H1 (cell line): ENCODE results near the gene PCID2. TPM values are rescaled to one million over a fixed set of nuclear protein-coding genes. Genes with fewer than 3 reads are reported as not detected.

Experiments
- CTCF ChIA-PET: fragments of 300-600 bp; sonication (Branson Sonifier 250); formaldehyde crosslinking; loops from one replicate; lab custom pipeline; 2021; ENCODE audit not compliant: partially characterized antibody; lab: Charles Lee
- POLR2A ChIA-PET: fragments of 300-600 bp; sonication (Branson Sonifier 250); formaldehyde crosslinking; loops from one replicate; lab custom pipeline; 2021; ENCODE audit warnings: inconsistent platforms; ENCODE audit not compliant: partially characterized antibody; lab: Charles Lee
- DNase-seq, 2 experiments: peaks; one replicate each; pipeline versions ENCODE4 v3.0.0 to v3.0.0-alpha.2; 2010 to 2022; ENCODE audit warnings: low spot score in 2 of 2, low read depth in 1 of 2, mixed read lengths in 1 of 2
- FAIRE-seq: peaks from 2 replicates; lab custom pipeline; 2011; peaks lifted over from hg19 to GRCh38; lab: Jason Lieb, UNC
- H2AFZ ChIP-seq: 2 replicates; pipeline ENCODE4 v1.8.1; 2012; ENCODE audit warnings: low read length, inconsistent platforms
- H2AK5ac ChIP-seq: 2 replicates; pipeline ENCODE4 v1.6.1; 2013; ENCODE audit warnings: low read depth, low read length
- H2BK120ac ChIP-seq: replicated peaks from 2 replicates; pipeline ENCODE3; 2013; ENCODE audit warnings: low read depth, low read length, inconsistent platforms
- H2BK12ac ChIP-seq: 2 replicates; pipeline ENCODE4 v1.6.1; 2013; ENCODE audit warnings: low read depth, low read length
- H2BK15ac ChIP-seq: 2 replicates; pipeline ENCODE4 v1.6.1; 2013; ENCODE audit warnings: low read length
- H2BK20ac ChIP-seq: 2 replicates; pipeline ENCODE4 v1.6.1; 2013; ENCODE audit warnings: low read length
- H2BK5ac ChIP-seq: 2 replicates; pipeline ENCODE4 v1.6.1; 2013; ENCODE audit warnings: low read depth, low read length
- H3K14ac ChIP-seq: 2 replicates; pipeline ENCODE4 v1.6.1; 2013; ENCODE audit warnings: inconsistent platforms; ENCODE audit not compliant: insufficient read length
- H3K18ac ChIP-seq: 2 replicates; pipeline ENCODE4 v1.6.1; 2013; ENCODE audit warnings: low read length; ENCODE audit errors: extremely low read depth
- H3K23ac ChIP-seq: 2 replicates; pipeline ENCODE4 v1.6.1; 2013; ENCODE audit warnings: inconsistent platforms; ENCODE audit not compliant: insufficient read length
- H3K23me2 ChIP-seq: 2 replicates; pipeline ENCODE4 v1.6.1; 2013; ENCODE audit warnings: low read depth, low read length
- H3K27ac ChIP-seq: 2 replicates; pipeline ENCODE4 v1.6.1; 2011; ENCODE audit warnings: low read depth, low read length, inconsistent platforms
- H3K27me3 ChIP-seq, 4 experiments: replicated peaks in 1 of 4; 1 replicate in 1 of 4; 2 replicates in 3 of 4; pipeline versions ENCODE4 v1.6.1 to v1.8.1; 2011 to 2013; ENCODE audit warnings: low read length in 3 of 4, mild to moderate bottlenecking in 3 of 4, inconsistent platforms in 2 of 4, mixed read lengths in 2 of 4, moderate library complexity in 1 of 4; ENCODE audit not compliant: control insufficient read depth in 3 of 4, insufficient read depth in 3 of 4; ENCODE audit errors: extremely low read depth in 1 of 4
- H3K36me3 ChIP-seq, 4 experiments: 2 replicates each; pipeline versions ENCODE4 v1.6.1 to v1.8.1; 2011 to 2013; ENCODE audit warnings: mild to moderate bottlenecking in 4 of 4, low read length in 3 of 4, moderate library complexity in 2 of 4, control low read depth in 1 of 4, inconsistent platforms in 1 of 4; ENCODE audit not compliant: insufficient read depth in 4 of 4, control insufficient read depth in 2 of 4
- H3K4ac ChIP-seq: replicated peaks from 2 replicates; pipeline ENCODE3; 2013; ENCODE audit warnings: low read length, low read depth, mixed read lengths, inconsistent platforms; ENCODE audit not compliant: insufficient read length
- H3K4me1 ChIP-seq, 4 experiments: replicated peaks in 1 of 4; 1 replicate in 1 of 4; 2 replicates in 3 of 4; pipeline versions ENCODE4 v1.6.1 to v1.8.1; 2011 to 2013; ENCODE audit warnings: low read length in 3 of 4, inconsistent platforms in 2 of 4, mixed read lengths in 1 of 4; ENCODE audit not compliant: insufficient read depth in 4 of 4, control insufficient read depth in 3 of 4
- H3K4me2 ChIP-seq, 2 experiments: 2 replicates each; pipeline versions ENCODE4 v1.6.1 to v1.8.1; 2011 to 2013; ENCODE audit warnings: low read depth in 2 of 2, low read length in 2 of 2, control low read depth in 1 of 2, inconsistent platforms in 1 of 2, mild to moderate bottlenecking in 1 of 2; ENCODE audit not compliant: insufficient read depth in 1 of 2
- H3K4me3 ChIP-seq, 4 experiments: fragments of 200-600, 300-600 bp in 1 of 4; sonication (generic), shearing (Covaris generic), sonication (Bioruptor Twin) in 1 of 4; 2 replicates each; pipeline versions ENCODE4 v1.5.1 to v1.8.1; 2011 to 2016; ENCODE audit warnings: low read length in 4 of 4, low read depth in 3 of 4, control low read depth in 2 of 4, inconsistent platforms in 2 of 4, mild to moderate bottlenecking in 2 of 4, mixed read lengths in 1 of 4, moderate library complexity in 1 of 4; ENCODE audit not compliant: insufficient read depth in 2 of 4; ENCODE audit errors: extremely low read depth in 1 of 4
- H3K56ac ChIP-seq: replicated peaks from 2 replicates; pipeline ENCODE3; 2013; ENCODE audit warnings: low read depth, mild to moderate bottlenecking, mixed read lengths, low read length, inconsistent platforms; ENCODE audit not compliant: insufficient read length
- H3K79me1 ChIP-seq: 2 replicates; pipeline ENCODE4 v1.6.1; 2013; ENCODE audit warnings: low read depth, low read length, control low read depth
- H3K79me2 ChIP-seq, 2 experiments: 2 replicates each; pipeline versions ENCODE4 v1.6.1 to v1.8.1; 2012 to 2013; ENCODE audit warnings: low read length in 2 of 2, mild to moderate bottlenecking in 2 of 2, inconsistent platforms in 1 of 2; ENCODE audit not compliant: insufficient read depth in 2 of 2, control insufficient read depth in 1 of 2
- H3K9ac ChIP-seq, 4 experiments: replicated peaks in 1 of 4; 1 replicate in 1 of 4; 2 replicates in 3 of 4; pipeline versions ENCODE4 v1.6.1 to v1.8.1; 2011 to 2013; ENCODE audit warnings: low read depth in 3 of 4, low read length in 3 of 4, control low read depth in 2 of 4, mild to moderate bottlenecking in 2 of 4, moderate library complexity in 2 of 4, inconsistent platforms in 1 of 4; ENCODE audit errors: extremely low read depth in 1 of 4
- H3K9me3 ChIP-seq, 2 experiments: 2 replicates each; pipeline versions ENCODE4 v1.6.1 to v1.8.1; 2012 to 2013; ENCODE audit warnings: mild to moderate bottlenecking in 2 of 2, moderate library complexity in 2 of 2, control low read depth in 1 of 2, inconsistent platforms in 1 of 2, low read depth in 1 of 2, low read length in 1 of 2, mixed read lengths in 1 of 2; ENCODE audit not compliant: insufficient read depth in 2 of 2
- H4K20me1 ChIP-seq, 2 experiments: replicated peaks in 1 of 2; 2 replicates each; pipeline versions ENCODE3 to v1.8.1; 2011 to 2013; ENCODE audit warnings: inconsistent platforms in 2 of 2, low read length in 2 of 2, mild to moderate bottlenecking in 1 of 2; ENCODE audit not compliant: insufficient read depth in 2 of 2, control insufficient read depth in 1 of 2
- H4K5ac ChIP-seq: 2 replicates; pipeline ENCODE4 v1.6.1; 2013; ENCODE audit warnings: low read length, low read depth, mixed read lengths, inconsistent platforms; ENCODE audit not compliant: insufficient read length
- H4K8ac ChIP-seq: 2 replicates; pipeline ENCODE4 v1.8.0; 2013; ENCODE audit warnings: mild to moderate bottlenecking, moderate library complexity, low read length, inconsistent platforms; ENCODE audit not compliant: insufficient read depth; ENCODE audit errors: extremely low read depth
- H4K91ac ChIP-seq: replicated peaks from 2 replicates; pipeline ENCODE3; 2013; ENCODE audit warnings: low read length, mixed read lengths, inconsistent platforms; ENCODE audit not compliant: insufficient read length
- BACH1 ChIP-seq: IDR thresholded peaks from 2 replicates; pipeline ENCODE4 v1.6.1; 2012; ENCODE audit warnings: low read length, improper control_type of control experiment
- EGR1 ChIP-seq: IDR thresholded peaks from 2 replicates; pipeline ENCODE4 v1.6.1; 2011; ENCODE audit warnings: low read depth, low read length, borderline replicate concordance
- EZH2 ChIP-seq: fragments of 200-600 bp; sonication (generic); IDR thresholded peaks from 2 replicates; pipeline ENCODE4 v1.7.1; 2012; ENCODE audit warnings: low read depth, mild to moderate bottlenecking, moderate library complexity, low read length, inconsistent platforms; ENCODE audit not compliant: severe bottlenecking
- KDM1A ChIP-seq: fragments of 200-600, 300-600 bp; sonication (generic); IDR thresholded peaks from 2 replicates; pipeline ENCODE4 v1.7.1; 2016; ENCODE audit warnings: mild to moderate bottlenecking, low read length, borderline replicate concordance
- MAFK ChIP-seq: IDR thresholded peaks from 2 replicates; pipeline ENCODE4 v1.6.1; 2012; ENCODE audit warnings: low read depth, mild to moderate bottlenecking, improper control_type of control experiment, low read length
- YY1 ChIP-seq: IDR thresholded peaks from 2 replicates; pipeline ENCODE4 v1.6.1; 2011; ENCODE audit warnings: low read depth, mild to moderate bottlenecking, low read length
- WGBS, 2 experiments: shearing (Covaris generic) in 1 of 2; methylation state at CpG; one replicate each; pipeline versions ENCODE4 v1.1.6 to v1.1.7; 2013 to 2015; ENCODE audit warnings: low lambda C conversion rate in 2 of 2, mixed read lengths in 2 of 2, inconsistent platforms in 1 of 2, low coverage in 1 of 2, missing lambda C conversion rate in 1 of 2; ENCODE audit not compliant: insufficient replicate concordance in 2 of 2, insufficient coverage in 1 of 2, insufficient read length in 1 of 2; ENCODE audit errors: extremely low coverage in 1 of 2, missing lambda C conversion rate in 1 of 2; 5-methylcytosine and 5-hydroxymethylcytosine counted together
- polyA plus RNA-seq, 7 experiments: library from polyadenylated mRNA; depleted of rRNA in 3 of 7; stranded (reverse) in 5 of 7; unstranded in 2 of 7; fragments of >200 nt in 5 of 7; fragments of 200-250 nt in 2 of 7; gene quantifications; 1 replicate in 5 of 7; 2 replicates in 1 of 7; 4 replicates in 1 of 7; pipeline versions ENCODE4 v1.2.1 to v1.2.3, GENCODE V29; 2011 to 2013; ENCODE audit warnings: missing spikeins in 2 of 7, mixed read lengths in 2 of 7
- total RNA-seq: library from RNA; stranded (reverse); fragmentation: NEBNext Ultra II Directional; extraction: Animal tissue kit (Norgen Biotek cat#: 25700); gene quantifications from 2 replicates; pipeline ENCODE4 v1.2.1, GENCODE V29; 2021

Gene PCID2
- total and polyA plus RNA-seq, 2 of the 8 experiments (the other 6 are each of a cell fraction or from before 2014, with no cell fraction given), result 72.4 to 72.8 TPM

DNA sequence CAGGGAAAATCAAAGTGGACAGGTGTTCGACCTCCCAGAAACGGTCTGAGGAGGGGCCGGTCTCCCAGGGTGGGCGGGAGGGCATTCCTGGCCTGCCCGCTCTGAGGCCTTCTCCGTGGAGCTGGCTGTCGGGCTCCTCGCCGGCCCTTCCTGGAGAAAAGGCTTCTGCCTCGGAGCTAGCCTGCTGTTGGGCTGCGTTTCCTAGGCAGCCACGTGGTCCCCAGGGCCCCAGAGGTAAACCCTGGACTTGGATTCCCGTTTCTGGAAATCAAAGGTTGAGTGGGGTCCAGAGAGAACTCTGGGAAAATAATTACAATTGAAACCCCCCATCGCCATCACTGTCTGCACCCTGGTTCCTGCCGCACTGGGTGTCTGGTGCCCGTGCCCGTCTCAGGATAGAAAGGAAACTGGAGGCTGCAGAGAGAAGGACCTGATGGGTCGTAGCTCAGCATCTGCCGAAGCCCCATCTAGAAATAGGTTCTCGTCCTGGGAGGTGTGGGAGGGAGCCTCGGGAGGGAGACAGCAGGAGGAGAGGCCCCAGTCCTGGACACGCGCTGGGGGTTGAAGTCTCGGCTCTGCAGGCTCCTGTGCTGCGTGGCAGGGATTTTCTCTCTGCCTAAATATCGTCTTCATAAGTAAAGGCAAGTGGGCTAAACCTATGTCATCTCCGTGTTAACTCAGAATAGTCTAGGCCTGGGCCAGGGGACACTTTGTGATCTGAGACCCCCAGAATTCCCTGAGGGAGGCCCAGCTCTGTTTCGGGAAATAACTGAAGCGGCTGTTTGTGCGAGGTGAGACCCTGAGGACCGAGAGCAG is 57.7 kb downstream of the PCID2 start:
- Histone ChIP-seq H2BK20ac (no peak overlapping the region), H3K9ac (no peak overlapping the region), H3K36me3 (no peaks in the 10 kb centered on the region), H3K4me1 (peaks cover 0 to 10% (median 4%) of the 10 kb centered on the region in 4 experiments; a peak in 4 of 7 replicates), H3K18ac (no peak overlapping the region), H3K14ac (no peak overlapping the region), H3K4me2 (no peak overlapping the region), H3K4ac (no peak overlapping the region), H4K8ac (no peak overlapping the region), H2BK12ac (no peak overlapping the region), H4K91ac (no peak overlapping the region)
- 88% methylated on average over 22 of the region's 31 CpGs; no CpG with 5 or more reads in 1 of the 2 experiments for WGBS, 2 experiments
- peak in 1 of 2 experiments; percentile 44 for DNase-seq
- ChIA-PET POLR2A (interaction anchor here (1.0 to 1.3 kb wide), 2 partner anchors 35 to 65 kb away, joined by 3 read pairs; no protein-coding TSS in a partner anchor), CTCF (interaction anchor here (1.3 to 3.5 kb wide), 3 partner anchors 24 to 115 kb away, joined by 4 to 14 read pairs (median 7); no protein-coding TSS in a partner anchor)
- TF ChIP-seq EGR1 (no peak), YY1 (no peak), EZH2 (no peak), KDM1A (no peak), MAFK (no peak), BACH1 (no peak)
- TF ChIP-seq, all 59 proteins: peak for 0
- H3K79me1 ChIP-seq, result no peaks in the 10 kb centered on the region
- H3K27me3 ChIP-seq, result peaks cover 7 to 22% (median 20%) of the 10 kb centered on the region in 4 experiments; a peak in 6 of 7 replicates
- H3K4me3 ChIP-seq, result no peak overlapping the region
- H2BK120ac ChIP-seq, result no peak overlapping the region
- FAIRE-seq, result no peak
- no peak overlapping the region for H3K56ac ChIP-seq
- H3K79me2 ChIP-seq, result no peaks in the 10 kb centered on the region
- no peak overlapping the region for H3K23ac ChIP-seq
- H2AFZ ChIP-seq, result no peak overlapping the region
- H2BK15ac ChIP-seq, result no peak overlapping the region
- no peak overlapping the region for H2AK5ac ChIP-seq
- no peaks in the 10 kb centered on the region for H3K9me3 ChIP-seq
- H2BK5ac ChIP-seq, result no peak overlapping the region
- no peak overlapping the region for H3K27ac ChIP-seq
- no peaks in the 10 kb centered on the region for H4K20me1 ChIP-seq
- H3K23me2 ChIP-seq, result peaks cover 10% of the 10 kb centered on the region
- H4K5ac ChIP-seq, result no peak overlapping the region
